SK-N-SH (cell line): ENCODE measurements around the gene DOCK4.

Experiments
- RFX5 ChIP-seq: IDR thresholded peaks from 2 replicates; pipeline ENCODE4 v1.6.1; 2012; ENCODE audit warnings: mild to moderate bottlenecking, improper control_type of control experiment, low read length
- TF ChIP-seq, protein P1 (sequence below): fragments of 200-600 bp; sonication (generic); IDR thresholded peaks from 2 replicates; pipeline ENCODE4 v1.6.1; 2017; ENCODE audit warnings: antibody characterized with exemption, mild to moderate bottlenecking, moderate library complexity
- TF ChIP-seq, protein P2 (sequence below): fragments of 150-350 bp; IDR thresholded peaks from 2 replicates; pipeline ENCODE4 v1.6.1; 2017; ENCODE audit warnings: antibody characterized with exemption, low read length, low read depth, borderline replicate concordance

DNA sequence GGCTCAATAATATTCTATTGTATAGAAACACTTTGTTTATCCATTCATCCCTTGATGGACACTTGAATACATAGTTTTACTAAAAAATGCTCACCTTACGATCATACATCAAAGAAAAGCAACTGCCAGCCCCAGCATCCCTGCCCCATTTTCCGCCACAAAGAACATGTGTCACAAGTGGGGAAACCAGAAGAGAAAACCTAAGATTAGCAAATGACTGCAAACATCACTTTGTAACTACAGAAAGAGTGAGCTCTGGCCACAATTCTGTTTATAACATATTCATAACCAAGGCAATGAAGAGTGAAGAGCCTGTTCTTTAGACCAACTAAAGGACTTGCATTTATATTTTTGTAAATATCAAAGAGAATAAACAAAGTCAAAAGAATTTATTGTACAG, 89.8 kb downstream of the DOCK4 start:
- TF ChIP-seq, protein P1, sequence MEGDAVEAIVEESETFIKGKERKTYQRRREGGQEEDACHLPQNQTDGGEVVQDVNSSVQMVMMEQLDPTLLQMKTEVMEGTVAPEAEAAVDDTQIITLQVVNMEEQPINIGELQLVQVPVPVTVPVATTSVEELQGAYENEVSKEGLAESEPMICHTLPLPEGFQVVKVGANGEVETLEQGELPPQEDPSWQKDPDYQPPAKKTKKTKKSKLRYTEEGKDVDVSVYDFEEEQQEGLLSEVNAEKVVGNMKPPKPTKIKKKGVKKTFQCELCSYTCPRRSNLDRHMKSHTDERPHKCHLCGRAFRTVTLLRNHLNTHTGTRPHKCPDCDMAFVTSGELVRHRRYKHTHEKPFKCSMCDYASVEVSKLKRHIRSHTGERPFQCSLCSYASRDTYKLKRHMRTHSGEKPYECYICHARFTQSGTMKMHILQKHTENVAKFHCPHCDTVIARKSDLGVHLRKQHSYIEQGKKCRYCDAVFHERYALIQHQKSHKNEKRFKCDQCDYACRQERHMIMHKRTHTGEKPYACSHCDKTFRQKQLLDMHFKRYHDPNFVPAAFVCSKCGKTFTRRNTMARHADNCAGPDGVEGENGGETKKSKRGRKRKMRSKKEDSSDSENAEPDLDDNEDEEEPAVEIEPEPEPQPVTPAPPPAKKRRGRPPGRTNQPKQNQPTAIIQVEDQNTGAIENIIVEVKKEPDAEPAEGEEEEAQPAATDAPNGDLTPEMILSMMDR: no peak
- TF ChIP-seq, protein P2, sequence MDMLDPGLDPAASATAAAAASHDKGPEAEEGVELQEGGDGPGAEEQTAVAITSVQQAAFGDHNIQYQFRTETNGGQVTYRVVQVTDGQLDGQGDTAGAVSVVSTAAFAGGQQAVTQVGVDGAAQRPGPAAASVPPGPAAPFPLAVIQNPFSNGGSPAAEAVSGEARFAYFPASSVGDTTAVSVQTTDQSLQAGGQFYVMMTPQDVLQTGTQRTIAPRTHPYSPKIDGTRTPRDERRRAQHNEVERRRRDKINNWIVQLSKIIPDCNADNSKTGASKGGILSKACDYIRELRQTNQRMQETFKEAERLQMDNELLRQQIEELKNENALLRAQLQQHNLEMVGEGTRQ: no peak
- no peak for TF ChIP-seq RFX5
